ENCODE data around the gene CEP131.

GRCh38 chr17:81231121-81231645, 8.4 kb upstream of the CEP131 start:
- TF ChIP-seq CTCF (IDR thresholded peaks at IDR 0.05 in 4 of 5, conservative IDR thresholded peaks at IDR 0.05 in 1 of 5) = no peak
- TF ChIP-seq POLR2A (IDR thresholded peaks at IDR 0.05) = no peak
